ENCODE data around the gene CFAP90.

DNA sequence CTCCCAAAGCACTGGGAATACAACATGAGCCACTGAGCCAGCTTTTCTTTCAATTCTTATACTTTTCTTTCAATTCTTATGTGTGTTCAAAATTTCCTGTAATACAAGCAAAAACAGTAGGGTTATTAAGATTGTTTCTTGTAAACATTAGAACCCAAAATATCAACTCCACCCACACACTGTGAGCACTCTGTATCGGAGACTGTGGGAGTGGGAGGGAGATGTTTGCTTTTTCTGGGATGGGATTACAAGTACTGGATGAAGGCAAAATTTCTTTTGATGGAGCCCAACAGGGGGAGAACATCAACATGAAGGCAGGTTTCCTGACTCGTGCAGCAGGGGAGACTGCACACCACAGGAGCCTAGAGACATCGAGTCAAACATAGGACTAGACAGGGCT is 4.7 kb upstream of the CFAP90 start:
- TF ChIP-seq, protein P1, sequence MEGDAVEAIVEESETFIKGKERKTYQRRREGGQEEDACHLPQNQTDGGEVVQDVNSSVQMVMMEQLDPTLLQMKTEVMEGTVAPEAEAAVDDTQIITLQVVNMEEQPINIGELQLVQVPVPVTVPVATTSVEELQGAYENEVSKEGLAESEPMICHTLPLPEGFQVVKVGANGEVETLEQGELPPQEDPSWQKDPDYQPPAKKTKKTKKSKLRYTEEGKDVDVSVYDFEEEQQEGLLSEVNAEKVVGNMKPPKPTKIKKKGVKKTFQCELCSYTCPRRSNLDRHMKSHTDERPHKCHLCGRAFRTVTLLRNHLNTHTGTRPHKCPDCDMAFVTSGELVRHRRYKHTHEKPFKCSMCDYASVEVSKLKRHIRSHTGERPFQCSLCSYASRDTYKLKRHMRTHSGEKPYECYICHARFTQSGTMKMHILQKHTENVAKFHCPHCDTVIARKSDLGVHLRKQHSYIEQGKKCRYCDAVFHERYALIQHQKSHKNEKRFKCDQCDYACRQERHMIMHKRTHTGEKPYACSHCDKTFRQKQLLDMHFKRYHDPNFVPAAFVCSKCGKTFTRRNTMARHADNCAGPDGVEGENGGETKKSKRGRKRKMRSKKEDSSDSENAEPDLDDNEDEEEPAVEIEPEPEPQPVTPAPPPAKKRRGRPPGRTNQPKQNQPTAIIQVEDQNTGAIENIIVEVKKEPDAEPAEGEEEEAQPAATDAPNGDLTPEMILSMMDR (IDR thresholded peaks at IDR 0.05): no peak
- no peak for TF ChIP-seq POLR2A (IDR thresholded peaks at IDR 0.05)

Measured in uterus (tissue), 2 donors.